Stimulated activated naive CD8-positive, alpha-beta T cell treated with anti-CD3 and anti-CD28 coated beads, Interleukin-15, Interleukin-2, amounts not matched to agents 100 ng/mL and 50 ng/mL, for 24 hours (primary cell): ENCODE measurements around the gene CDH6.

Experiments used
- H3K27ac Mint-ChIP-seq: one replicate; pipeline ENCODE4 v1.8.0; 2021; ENCODE audit warnings: mild to moderate bottlenecking, mixed read lengths
- H3K27me3 Mint-ChIP-seq: one replicate; pipeline ENCODE4 v1.8.0; 2021; ENCODE audit warnings: mixed read lengths
- H3K36me3 Mint-ChIP-seq: one replicate; pipeline ENCODE4 v1.8.0; 2021; ENCODE audit warnings: low read depth, mixed read lengths
- H3K4me1 Mint-ChIP-seq: one replicate; pipeline ENCODE4 v1.8.0; 2021; ENCODE audit warnings: low read depth, mixed read lengths
- H3K4me3 Mint-ChIP-seq: one replicate; pipeline ENCODE4 v1.8.0; 2021; ENCODE audit warnings: mild to moderate bottlenecking, mixed read lengths
- H3K9me3 Mint-ChIP-seq: one replicate; pipeline ENCODE4 v1.8.0; 2021; ENCODE audit warnings: mixed read lengths

Gene CDH6

GRCh38 chr5:31251032-31251431 lies 57.5 kb downstream of the CDH6 start:
- peaks cover 7% of the 10 kb centered on the region for H3K9me3 Mint-ChIP-seq
- no peak overlapping the region for H3K27ac Mint-ChIP-seq
- H3K36me3 Mint-ChIP-seq, result no peaks in the 10 kb centered on the region
- no peak overlapping the region for H3K4me3 Mint-ChIP-seq
- no peaks in the 10 kb centered on the region for H3K27me3 Mint-ChIP-seq
- no peaks in the 10 kb centered on the region for H3K4me1 Mint-ChIP-seq

GRCh38 chr5:31255041-31255440 lies 61.6 kb downstream of the CDH6 start:
- Mint-ChIP-seq H3K36me3 (no peaks in the 10 kb centered on the region), H3K27me3 (no peaks in the 10 kb centered on the region), H3K9me3 (peaks cover 7% of the 10 kb centered on the region), H3K4me1 (no peaks in the 10 kb centered on the region), H3K27ac (no peak overlapping the region), H3K4me3 (no peak overlapping the region)

DNA sequence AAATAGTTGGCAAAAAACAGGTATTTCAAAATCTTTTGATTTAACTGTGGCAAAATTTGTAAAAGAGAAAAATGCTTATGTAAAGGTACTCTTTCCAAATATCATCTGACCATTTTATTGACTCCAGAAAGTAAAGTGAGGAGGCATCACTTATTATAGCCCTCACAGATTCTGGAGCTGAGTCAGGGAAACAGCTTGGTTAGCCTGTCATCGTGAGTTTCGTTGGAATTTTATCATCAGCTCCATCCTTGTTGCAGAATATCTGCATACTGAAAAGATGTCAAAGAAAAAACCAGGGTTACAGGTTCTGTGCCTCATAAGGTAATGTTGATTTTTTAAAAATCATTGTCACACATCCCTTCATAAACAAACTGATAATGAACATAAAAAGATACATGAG lies 74.8 kb downstream of the CDH6 start:
- Mint-ChIP-seq H3K27ac (no peak overlapping the region), H3K4me3 (no peak overlapping the region), H3K9me3 (no peaks in the 10 kb centered on the region), H3K4me1 (no peaks in the 10 kb centered on the region), H3K27me3 (no peaks in the 10 kb centered on the region), H3K36me3 (no peaks in the 10 kb centered on the region)

DNA sequence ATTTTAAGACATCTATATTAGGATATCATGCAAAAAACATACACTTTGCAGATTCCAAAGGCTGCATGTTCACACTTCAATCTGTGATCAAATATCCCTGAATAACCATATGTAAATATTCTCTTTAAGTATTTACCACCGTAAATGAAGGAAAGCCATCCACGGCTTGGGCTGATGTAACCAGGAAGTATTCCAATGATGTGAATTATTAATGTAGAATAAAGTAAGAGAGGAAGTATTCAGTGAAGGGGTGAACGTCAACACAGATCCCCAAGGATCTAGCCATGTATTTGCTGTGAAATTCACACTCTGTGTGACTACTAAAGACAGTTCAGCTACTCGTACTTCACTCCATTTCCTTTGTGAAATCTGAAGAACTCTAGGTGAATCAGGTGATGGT lies 75.2 kb downstream of the CDH6 start:
- no peaks in the 10 kb centered on the region for H3K27me3 Mint-ChIP-seq
- no peaks in the 10 kb centered on the region for H3K9me3 Mint-ChIP-seq
- H3K27ac Mint-ChIP-seq, result no peak overlapping the region
- H3K4me1 Mint-ChIP-seq, result no peaks in the 10 kb centered on the region
- H3K36me3 Mint-ChIP-seq, result no peaks in the 10 kb centered on the region
- no peak overlapping the region for H3K4me3 Mint-ChIP-seq

DNA sequence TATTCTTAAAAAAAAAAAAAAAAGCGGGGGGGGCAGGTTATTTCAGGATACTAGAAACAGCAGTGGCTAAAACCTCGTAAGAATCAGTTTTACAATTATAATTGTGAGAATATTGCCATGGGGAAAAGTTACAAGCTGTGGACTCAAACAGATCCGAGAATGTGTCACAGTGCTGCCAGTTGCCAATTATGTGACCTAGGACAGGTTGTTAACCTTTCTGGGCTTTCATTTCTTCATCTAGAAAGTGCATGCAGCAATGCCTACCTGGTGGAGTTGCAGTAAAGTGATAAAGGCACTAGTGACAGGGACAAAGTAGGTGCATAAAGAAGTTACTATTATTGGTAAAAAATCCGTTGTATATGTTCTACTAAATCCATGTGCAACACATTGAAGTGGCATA lies 75.8 kb downstream of the CDH6 start:
- no peak overlapping the region for H3K4me3 Mint-ChIP-seq
- no peaks in the 10 kb centered on the region for H3K36me3 Mint-ChIP-seq
- no peak overlapping the region for H3K27ac Mint-ChIP-seq
- H3K9me3 Mint-ChIP-seq, result no peaks in the 10 kb centered on the region
- H3K4me1 Mint-ChIP-seq, result no peaks in the 10 kb centered on the region
- H3K27me3 Mint-ChIP-seq, result no peaks in the 10 kb centered on the region

- H3K27ac Mint-ChIP-seq, result no peak overlapping the region
- H3K9me3 Mint-ChIP-seq, result no peaks in the 10 kb centered on the region
- no peaks in the 10 kb centered on the region for H3K4me1 Mint-ChIP-seq
- no peak overlapping the region for H3K4me3 Mint-ChIP-seq
- H3K36me3 Mint-ChIP-seq, result no peaks in the 10 kb centered on the region
- no peaks in the 10 kb centered on the region for H3K27me3 Mint-ChIP-seq
These were observed 76.9 kb downstream of the CDH6 start for GRCh38 chr5:31270396-31270795.

DNA sequence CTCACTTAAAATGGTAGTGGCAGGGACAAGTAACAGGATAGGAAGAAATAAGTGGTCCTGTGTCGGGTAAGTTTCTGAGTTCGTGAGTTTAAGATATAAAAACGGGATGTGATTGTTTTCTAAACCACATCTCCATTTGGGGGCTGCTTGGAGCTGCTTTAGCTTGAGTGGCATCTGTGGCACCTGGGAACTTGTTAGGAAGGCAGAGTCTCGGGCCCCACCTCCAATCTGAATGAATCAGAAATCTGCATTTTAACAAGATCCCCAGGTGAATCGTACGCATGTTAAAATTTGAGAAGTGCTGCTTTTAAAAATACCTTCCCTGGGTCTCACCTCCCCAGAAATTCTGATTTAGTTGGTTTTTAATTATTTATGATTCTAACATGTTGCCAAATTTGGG lies 78.1 kb downstream of the CDH6 start:
- H3K4me1 Mint-ChIP-seq, result no peaks in the 10 kb centered on the region
- no peak overlapping the region for H3K27ac Mint-ChIP-seq
- H3K4me3 Mint-ChIP-seq, result no peak overlapping the region
- peaks cover 3% of the 10 kb centered on the region for H3K9me3 Mint-ChIP-seq
- H3K36me3 Mint-ChIP-seq, result no peaks in the 10 kb centered on the region
- no peaks in the 10 kb centered on the region for H3K27me3 Mint-ChIP-seq

- H3K27me3 Mint-ChIP-seq, result no peaks in the 10 kb centered on the region
- H3K4me3 Mint-ChIP-seq, result no peak overlapping the region
- H3K27ac Mint-ChIP-seq, result no peak overlapping the region
- peaks cover 3% of the 10 kb centered on the region for H3K9me3 Mint-ChIP-seq
- H3K36me3 Mint-ChIP-seq, result no peaks in the 10 kb centered on the region
- no peaks in the 10 kb centered on the region for H3K4me1 Mint-ChIP-seq
These were observed 79.7 kb downstream of the CDH6 start for GRCh38 chr5:31273161-31273560.

GRCh38 chr5:31273631-31274378 lies 80.3 kb downstream of the CDH6 start:
- H3K4me3 Mint-ChIP-seq, result no peak overlapping the region
- no peaks in the 10 kb centered on the region for H3K36me3 Mint-ChIP-seq
- H3K4me1 Mint-ChIP-seq, result no peaks in the 10 kb centered on the region
- H3K27me3 Mint-ChIP-seq, result no peaks in the 10 kb centered on the region
- H3K9me3 Mint-ChIP-seq, result peaks cover 3% of the 10 kb centered on the region
- H3K27ac Mint-ChIP-seq, result no peak overlapping the region

GRCh38 chr5:31280210-31280609 lies 86.7 kb downstream of the CDH6 start:
- H3K36me3 Mint-ChIP-seq, result no peaks in the 10 kb centered on the region
- no peaks in the 10 kb centered on the region for H3K27me3 Mint-ChIP-seq
- no peak overlapping the region for H3K4me3 Mint-ChIP-seq
- peaks cover 3% of the 10 kb centered on the region for H3K9me3 Mint-ChIP-seq
- no peaks in the 10 kb centered on the region for H3K4me1 Mint-ChIP-seq
- no peak overlapping the region for H3K27ac Mint-ChIP-seq

- H3K9me3 Mint-ChIP-seq, result no peaks in the 10 kb centered on the region
- H3K36me3 Mint-ChIP-seq, result no peaks in the 10 kb centered on the region
- H3K4me3 Mint-ChIP-seq, result no peak overlapping the region
- H3K27ac Mint-ChIP-seq, result no peak overlapping the region
- no peaks in the 10 kb centered on the region for H3K4me1 Mint-ChIP-seq
- H3K27me3 Mint-ChIP-seq, result no peaks in the 10 kb centered on the region
These were observed 89.8 kb downstream of the CDH6 start for GRCh38 chr5:31283326-31283725.

DNA sequence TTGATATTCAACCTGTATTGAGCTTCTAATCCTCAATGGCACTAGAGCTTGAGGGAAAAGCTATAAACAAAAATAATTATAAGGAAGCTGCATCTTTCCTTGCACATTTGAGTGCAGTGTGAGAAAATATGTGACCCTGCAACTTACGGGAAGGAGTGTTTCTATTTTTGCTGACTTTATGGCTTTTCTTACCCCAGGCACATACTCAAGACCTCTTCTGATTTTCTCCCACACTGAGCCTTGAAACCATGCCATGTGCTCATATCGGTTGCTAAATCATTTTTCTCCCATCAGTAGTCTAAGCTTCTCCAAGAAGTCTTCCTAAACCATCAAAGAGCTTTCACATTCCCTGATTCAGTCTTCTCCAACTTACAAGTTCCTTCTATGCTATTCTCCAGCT lies 91.5 kb downstream of the CDH6 start:
- Mint-ChIP-seq H3K27ac (no peak overlapping the region), H3K36me3 (no peaks in the 10 kb centered on the region), H3K9me3 (no peaks in the 10 kb centered on the region), H3K4me3 (no peak overlapping the region), H3K27me3 (no peaks in the 10 kb centered on the region), H3K4me1 (no peaks in the 10 kb centered on the region)

- Mint-ChIP-seq H3K4me3 (no peak overlapping the region), H3K27me3 (no peaks in the 10 kb centered on the region), H3K9me3 (no peaks in the 10 kb centered on the region), H3K27ac (no peak overlapping the region), H3K36me3 (no peaks in the 10 kb centered on the region), H3K4me1 (no peaks in the 10 kb centered on the region)
These were observed 94.5 kb downstream of the CDH6 start for GRCh38 chr5:31287985-31288384.

GRCh38 chr5:31289429-31289828 lies 95.9 kb downstream of the CDH6 start:
- no peaks in the 10 kb centered on the region for H3K36me3 Mint-ChIP-seq
- H3K9me3 Mint-ChIP-seq, result no peaks in the 10 kb centered on the region
- H3K27ac Mint-ChIP-seq, result no peak overlapping the region
- no peaks in the 10 kb centered on the region for H3K4me1 Mint-ChIP-seq
- no peaks in the 10 kb centered on the region for H3K27me3 Mint-ChIP-seq
- no peak overlapping the region for H3K4me3 Mint-ChIP-seq

GRCh38 chr5:31291323-31291854 lies 97.9 kb downstream of the CDH6 start:
- H3K9me3 Mint-ChIP-seq, result no peaks in the 10 kb centered on the region
- H3K36me3 Mint-ChIP-seq, result no peaks in the 10 kb centered on the region
- no peak overlapping the region for H3K27ac Mint-ChIP-seq
- no peaks in the 10 kb centered on the region for H3K27me3 Mint-ChIP-seq
- no peaks in the 10 kb centered on the region for H3K4me1 Mint-ChIP-seq
- H3K4me3 Mint-ChIP-seq, result no peak overlapping the region

GRCh38 chr5:31300501-31300900 lies 107.0 kb downstream of the CDH6 start:
- no peak overlapping the region for H3K4me3 Mint-ChIP-seq
- peaks cover 3% of the 10 kb centered on the region for H3K27me3 Mint-ChIP-seq
- H3K4me1 Mint-ChIP-seq, result no peaks in the 10 kb centered on the region
- no peak overlapping the region for H3K27ac Mint-ChIP-seq
- peaks cover 4% of the 10 kb centered on the region for H3K9me3 Mint-ChIP-seq
- H3K36me3 Mint-ChIP-seq, result no peaks in the 10 kb centered on the region
